ENCODE measurements around the gene OLFML3. TPM values are rescaled to one million over a fixed set of nuclear protein-coding genes. Genes with fewer than 3 reads are reported as not detected.
A peak's percentile ranks its signal among the peaks of the same experiment; 100 is the strongest.

Gene OLFML3
- polyA plus RNA-seq (2012; ENCODE audit: missing spikeins): not detected

GRCh38 chr1:113978863-113979702 lies at the start of gene OLFML3:
Gene OLFML3, plus strand, starts transcription at chr1:113979474. Its CDS starts 43 bp downstream, at chr1:113979517.
- DNase-seq (ENCODE audit: insufficient read length) (peak; percentile 29), FAIRE-seq (peak; percentile 72)
- TF ChIP-seq POLR2A (IDR thresholded peaks at IDR 0.05; ENCODE audit: low read depth, low read length) (no peak), TAF1 (IDR thresholded peaks at IDR 0.05; ENCODE audit: borderline replicate concordance, low read depth, low read length) (no peak), POLR2AphosphoS5 (IDR thresholded peaks at IDR 0.05; ENCODE audit: low read depth, low read length) (no peak)

GRCh38 chr1:113929750-113930498 lies 49.4 kb upstream of the OLFML3 start:
- FAIRE-seq (no peak), DNase-seq (ENCODE audit: insufficient read length) (peak; percentile 48)
- no peak for TF ChIP-seq POLR2AphosphoS5 (IDR thresholded peaks at IDR 0.05; ENCODE audit: low read depth, low read length)
- peak; percentile 11; the same call in 1 of the 2 replicates for TF ChIP-seq TAF1 (IDR thresholded peaks at IDR 0.05; ENCODE audit: borderline replicate concordance, low read depth, low read length)
- no peak for TF ChIP-seq POLR2A (IDR thresholded peaks at IDR 0.05; ENCODE audit: low read depth, low read length)

GRCh38 chr1:113930499-113931161 lies 48.6 kb upstream of the OLFML3 start:
- FAIRE-seq (peak; percentile 76), DNase-seq (ENCODE audit: insufficient read length) (peak; percentile 21)
- TF ChIP-seq POLR2AphosphoS5 (IDR thresholded peaks at IDR 0.05; ENCODE audit: low read depth, low read length) (no peak), POLR2A (IDR thresholded peaks at IDR 0.05; ENCODE audit: low read depth, low read length) (no peak), TAF1 (IDR thresholded peaks at IDR 0.05; ENCODE audit: borderline replicate concordance, low read depth, low read length) (no peak)

GRCh38 chr1:113931451-113931851 lies 47.8 kb upstream of the OLFML3 start:
- TF ChIP-seq TAF1 (IDR thresholded peaks at IDR 0.05; ENCODE audit: borderline replicate concordance, low read depth, low read length): no peak
- no peak for TF ChIP-seq POLR2A (IDR thresholded peaks at IDR 0.05; ENCODE audit: low read depth, low read length)
- TF ChIP-seq POLR2AphosphoS5 (IDR thresholded peaks at IDR 0.05; ENCODE audit: low read depth, low read length): no peak
- DNase-seq (ENCODE audit: insufficient read length): no peak
- FAIRE-seq: no peak

GRCh38 chr1:113934006-113934405 lies 45.3 kb upstream of the OLFML3 start:
- no peak for DNase-seq (ENCODE audit: insufficient read length)
- no peak for TF ChIP-seq POLR2AphosphoS5 (IDR thresholded peaks at IDR 0.05; ENCODE audit: low read depth, low read length)
- no peak for TF ChIP-seq TAF1 (IDR thresholded peaks at IDR 0.05; ENCODE audit: borderline replicate concordance, low read depth, low read length)
- no peak for TF ChIP-seq POLR2A (IDR thresholded peaks at IDR 0.05; ENCODE audit: low read depth, low read length)
- no peak for FAIRE-seq

GRCh38 chr1:113934511-113935055 lies 44.7 kb upstream of the OLFML3 start:
- TF ChIP-seq TAF1 (IDR thresholded peaks at IDR 0.05; ENCODE audit: borderline replicate concordance, low read depth, low read length) (no peak), POLR2A (IDR thresholded peaks at IDR 0.05; ENCODE audit: low read depth, low read length) (no peak), POLR2AphosphoS5 (IDR thresholded peaks at IDR 0.05; ENCODE audit: low read depth, low read length) (no peak)
- FAIRE-seq (no peak), DNase-seq (ENCODE audit: insufficient read length) (no peak)

GRCh38 chr1:113935176-113935575 lies 44.1 kb upstream of the OLFML3 start:
- no peak for FAIRE-seq
- TF ChIP-seq POLR2AphosphoS5 (IDR thresholded peaks at IDR 0.05; ENCODE audit: low read depth, low read length) (no peak), POLR2A (IDR thresholded peaks at IDR 0.05; ENCODE audit: low read depth, low read length) (no peak), TAF1 (IDR thresholded peaks at IDR 0.05; ENCODE audit: borderline replicate concordance, low read depth, low read length) (no peak)
- no peak for DNase-seq (ENCODE audit: insufficient read length)

- no peak for DNase-seq (ENCODE audit: insufficient read length)
- FAIRE-seq: no peak
- TF ChIP-seq POLR2AphosphoS5 (IDR thresholded peaks at IDR 0.05; ENCODE audit: low read depth, low read length) (no peak), TAF1 (IDR thresholded peaks at IDR 0.05; ENCODE audit: borderline replicate concordance, low read depth, low read length) (no peak), POLR2A (IDR thresholded peaks at IDR 0.05; ENCODE audit: low read depth, low read length) (no peak)
Observed at GRCh38 chr1:113935970-113936369, 43.3 kb upstream of the OLFML3 start.

- DNase-seq (ENCODE audit: insufficient read length) (no peak), FAIRE-seq (no peak)
- TF ChIP-seq POLR2AphosphoS5 (IDR thresholded peaks at IDR 0.05; ENCODE audit: low read depth, low read length) (no peak), POLR2A (IDR thresholded peaks at IDR 0.05; ENCODE audit: low read depth, low read length) (no peak), TAF1 (IDR thresholded peaks at IDR 0.05; ENCODE audit: borderline replicate concordance, low read depth, low read length) (no peak)
Observed at GRCh38 chr1:113937146-113937545, 42.1 kb upstream of the OLFML3 start.

- DNase-seq (ENCODE audit: insufficient read length) (no peak), FAIRE-seq (no peak)
- no peak for TF ChIP-seq TAF1 (IDR thresholded peaks at IDR 0.05; ENCODE audit: borderline replicate concordance, low read depth, low read length)
- no peak for TF ChIP-seq POLR2A (IDR thresholded peaks at IDR 0.05; ENCODE audit: low read depth, low read length)
- no peak for TF ChIP-seq POLR2AphosphoS5 (IDR thresholded peaks at IDR 0.05; ENCODE audit: low read depth, low read length)
Observed at GRCh38 chr1:113938192-113938591, 41.1 kb upstream of the OLFML3 start.

Data from GM12892 (cell line).